Stimulated activated CD8-positive, alpha-beta memory T cell treated with anti-CD3 and anti-CD28 coated beads, Interleukin-4, amount 100 ng/mL, for 48 hours (primary cell): ENCODE measurements around the gene TBATA.

Experiments used
- DNase-seq: peaks from one replicate; pipeline ENCODE4 v3.0.0-alpha.2; 2020

TBATA gene, protein sequence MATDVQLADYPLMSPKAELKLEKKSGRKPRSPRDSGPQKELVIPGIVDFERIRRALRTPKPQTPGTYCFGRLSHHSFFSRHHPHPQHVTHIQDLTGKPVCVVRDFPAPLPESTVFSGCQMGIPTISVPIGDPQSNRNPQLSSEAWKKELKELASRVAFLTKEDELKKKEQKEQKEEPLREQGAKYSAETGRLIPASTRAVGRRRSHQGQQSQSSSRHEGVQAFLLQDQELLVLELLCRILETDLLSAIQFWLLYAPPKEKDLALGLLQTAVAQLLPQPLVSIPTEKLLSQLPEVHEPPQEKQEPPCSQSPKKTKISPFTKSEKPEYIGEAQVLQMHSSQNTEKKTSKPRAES

DNA sequence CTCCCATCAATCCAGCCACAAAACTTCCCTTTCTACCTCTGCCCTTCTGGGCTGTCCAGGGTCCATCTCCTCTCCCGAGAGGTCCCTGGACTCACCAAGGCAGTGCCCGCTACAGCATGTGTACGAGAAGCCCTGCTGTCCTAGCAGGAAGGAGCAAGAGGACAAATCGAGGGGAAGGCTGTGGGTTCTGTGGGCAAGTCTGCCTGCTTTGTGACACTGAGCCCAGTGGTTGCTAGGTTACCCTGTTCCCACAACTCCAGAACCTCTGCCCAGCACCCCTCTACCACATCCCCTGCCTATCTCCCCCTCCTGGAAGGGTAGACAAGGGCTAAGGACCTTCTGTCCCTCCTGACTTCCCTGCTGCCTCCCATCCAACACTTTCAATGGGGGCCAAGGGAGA is at the start of gene TBATA:
Gene TBATA, minus strand, starts transcription at position 188 of the 400 bp plus-strand sequence. CDS start 1,998 bp downstream, outside the sequence.
- DNase-seq = no peak

DNA sequence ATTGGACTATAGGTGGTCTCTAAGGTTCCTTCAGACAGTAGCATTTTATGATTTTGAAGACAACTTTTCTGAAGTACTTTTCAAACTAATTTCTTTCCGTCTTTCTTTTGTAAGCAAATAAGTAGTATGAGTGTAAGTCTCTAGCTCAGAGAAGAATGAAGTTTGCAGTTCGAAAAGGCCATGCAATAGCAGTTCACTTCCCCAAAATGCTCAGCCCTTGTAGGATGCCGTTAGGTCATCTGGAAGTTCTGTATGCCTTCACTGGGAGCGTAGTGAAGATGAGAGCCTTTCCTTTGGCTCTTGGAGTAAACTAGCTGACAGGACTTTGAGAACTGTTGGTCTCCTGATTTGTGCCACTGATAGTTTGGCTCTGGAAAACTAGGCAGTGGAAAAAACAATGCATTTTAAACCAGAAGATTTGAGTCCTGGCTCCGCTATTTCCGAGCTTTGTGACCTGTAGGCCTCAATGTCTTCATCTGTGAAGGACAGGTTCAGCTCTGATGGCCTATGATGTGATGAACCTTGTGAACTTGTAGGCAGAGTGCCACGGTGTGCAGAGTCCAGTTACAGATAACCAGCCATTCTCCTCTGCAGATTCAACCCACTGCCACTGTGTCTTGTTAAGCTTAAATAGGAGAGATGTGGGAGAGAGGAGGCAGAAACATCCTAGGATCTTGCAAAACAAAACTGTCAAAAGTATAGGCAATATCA is 49.4 kb upstream of the TBATA start:
- DNase-seq = no peak

DNA sequence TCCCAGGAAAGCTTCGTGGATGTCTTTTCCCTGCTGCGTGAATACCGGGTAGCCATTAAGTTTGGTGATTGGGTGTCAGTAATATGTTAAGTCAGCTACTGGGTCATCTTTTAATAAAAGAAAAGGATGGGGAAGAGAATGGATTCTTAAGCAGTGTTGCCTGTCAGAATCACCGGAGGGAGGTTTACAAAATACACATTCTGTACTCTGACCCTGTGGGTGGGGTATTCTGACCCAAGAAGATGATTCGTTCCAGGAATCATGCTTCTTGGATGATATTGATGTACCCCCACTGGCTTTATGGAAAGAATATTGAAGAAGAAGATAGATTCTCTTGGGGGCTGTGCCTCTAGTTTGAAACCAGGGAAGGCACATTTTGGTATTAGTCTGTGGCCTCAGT is 48.8 kb upstream of the TBATA start:
- DNase-seq = no peak

DNA sequence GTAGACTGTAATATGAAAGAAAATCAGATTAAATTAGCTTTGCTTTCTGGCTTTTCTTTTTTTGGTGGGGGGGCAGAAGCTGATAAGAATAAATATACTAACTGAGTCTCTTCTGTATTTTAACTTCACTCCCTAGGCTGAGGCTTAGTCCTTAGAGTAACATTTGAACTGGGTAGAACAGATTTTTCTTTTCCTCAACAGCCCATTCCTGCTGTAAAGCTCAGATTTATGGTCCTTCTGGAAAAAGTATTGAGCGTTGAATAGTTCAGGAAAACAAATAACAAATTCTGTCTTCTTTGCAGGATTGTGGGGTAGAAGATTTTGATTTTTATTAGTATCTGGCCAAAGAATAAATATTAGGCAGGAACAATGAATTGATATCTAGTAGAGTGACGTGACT is 48.4 kb upstream of the TBATA start:
- no peak for DNase-seq

DNA sequence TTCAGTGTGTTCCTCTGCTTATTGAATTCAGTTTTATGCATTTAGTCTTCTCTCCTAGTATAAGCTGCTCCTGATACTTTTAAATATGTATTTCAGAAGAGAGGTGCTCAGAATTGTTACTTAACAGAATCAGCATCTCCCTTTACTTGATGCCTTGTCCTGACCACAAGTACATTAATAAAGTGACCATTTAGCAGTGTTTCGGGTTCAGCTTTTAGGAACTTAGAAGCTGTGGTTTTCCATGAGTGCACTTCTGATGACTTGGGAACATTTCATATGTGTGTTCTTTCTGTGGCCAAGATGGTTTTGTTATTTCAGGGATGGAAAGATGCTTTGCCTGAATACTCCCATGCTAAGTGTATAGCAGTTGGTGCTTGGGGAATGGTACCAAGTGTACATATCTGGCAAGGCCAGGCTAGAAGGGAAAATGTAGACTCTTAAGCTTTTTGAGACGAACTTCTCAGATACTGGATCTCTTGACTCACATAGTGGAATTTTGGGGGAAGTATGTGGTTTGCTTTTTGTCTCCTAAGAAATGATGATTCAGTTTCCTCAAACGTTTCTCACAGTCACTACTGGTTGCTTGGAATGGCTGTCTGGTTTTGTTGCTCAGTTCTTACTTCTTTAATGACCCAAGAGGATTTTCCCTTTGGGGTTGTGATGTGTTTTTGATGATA is 47.8 kb upstream of the TBATA start:
- no peak for DNase-seq

DNA sequence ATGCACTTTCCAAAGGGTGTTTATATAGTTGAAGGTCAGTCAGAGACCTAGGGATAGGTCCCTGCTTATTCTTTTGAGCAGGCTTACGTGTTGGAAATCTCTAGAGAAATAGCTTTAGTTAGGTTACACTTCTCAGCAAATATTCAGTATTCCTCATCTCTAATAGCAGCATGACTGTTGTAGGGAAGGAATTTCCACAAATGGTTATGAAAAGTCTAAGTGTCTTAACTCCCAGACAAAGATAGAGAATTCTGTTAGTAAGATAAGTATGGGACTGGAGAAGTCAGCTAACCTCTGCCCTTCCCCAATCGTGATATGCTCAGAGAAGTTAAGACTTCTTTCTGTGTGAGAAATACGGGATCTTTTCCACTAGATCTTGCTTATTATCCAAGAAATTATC is 47.0 kb upstream of the TBATA start:
- no peak for DNase-seq

DNA sequence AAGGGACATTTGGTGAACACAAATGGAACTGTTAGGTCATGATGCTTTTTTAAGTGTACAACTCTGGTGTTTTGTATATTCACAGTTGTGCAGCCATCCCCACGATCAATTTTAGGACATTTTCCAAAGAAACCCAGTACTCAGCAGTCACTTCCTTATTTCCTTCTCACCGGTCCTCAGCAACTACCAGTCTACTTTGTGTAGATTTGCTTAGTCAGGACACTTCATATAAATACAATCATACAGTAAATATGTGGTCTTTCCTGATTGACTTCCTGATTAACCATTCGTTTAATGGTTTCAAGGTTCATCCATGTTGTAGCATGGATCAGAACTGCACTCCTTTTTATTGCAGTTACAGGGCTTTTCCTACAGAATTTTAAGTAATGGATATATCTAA is 45.0 kb upstream of the TBATA start:
- DNase-seq = no peak

DNA sequence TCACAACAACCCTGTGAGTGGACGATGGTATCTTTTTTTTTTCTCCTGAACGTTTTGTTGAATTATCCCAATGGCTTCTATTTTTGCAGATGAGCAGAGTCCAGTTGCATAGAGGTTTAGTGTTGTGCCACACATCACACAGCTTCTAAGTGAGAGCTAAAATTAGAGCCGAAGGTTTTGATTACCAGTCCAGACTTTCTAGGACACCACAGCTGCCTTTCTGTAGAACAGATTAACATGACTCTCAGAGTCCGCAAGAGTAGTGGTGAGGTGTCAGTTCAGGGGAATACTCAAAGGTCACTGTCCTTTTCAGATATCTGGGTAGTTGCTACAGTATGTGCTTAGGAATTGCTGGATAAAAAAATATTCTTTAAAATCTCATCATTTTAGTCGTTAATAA is 44.4 kb upstream of the TBATA start:
- DNase-seq = no peak

DNA sequence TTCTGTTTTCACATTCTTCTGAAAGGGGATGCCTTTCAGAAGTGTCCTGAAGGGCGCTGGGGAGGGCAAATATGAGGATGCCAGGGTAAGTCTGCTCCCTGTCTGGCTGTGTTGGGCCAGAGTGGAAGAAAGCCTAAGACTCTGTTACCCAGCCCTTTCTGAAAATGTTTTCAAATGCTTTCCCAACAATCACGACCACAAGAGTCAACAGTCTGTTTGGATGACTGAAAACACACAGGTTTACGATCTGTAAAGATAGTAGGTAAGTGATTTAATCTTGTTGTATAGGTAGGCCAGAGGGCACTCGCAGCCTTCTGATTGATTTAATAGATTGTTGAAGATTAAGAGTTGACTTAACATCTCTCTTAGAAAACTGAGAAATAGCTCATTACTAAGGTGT is 43.7 kb upstream of the TBATA start:
- DNase-seq = no peak

DNA sequence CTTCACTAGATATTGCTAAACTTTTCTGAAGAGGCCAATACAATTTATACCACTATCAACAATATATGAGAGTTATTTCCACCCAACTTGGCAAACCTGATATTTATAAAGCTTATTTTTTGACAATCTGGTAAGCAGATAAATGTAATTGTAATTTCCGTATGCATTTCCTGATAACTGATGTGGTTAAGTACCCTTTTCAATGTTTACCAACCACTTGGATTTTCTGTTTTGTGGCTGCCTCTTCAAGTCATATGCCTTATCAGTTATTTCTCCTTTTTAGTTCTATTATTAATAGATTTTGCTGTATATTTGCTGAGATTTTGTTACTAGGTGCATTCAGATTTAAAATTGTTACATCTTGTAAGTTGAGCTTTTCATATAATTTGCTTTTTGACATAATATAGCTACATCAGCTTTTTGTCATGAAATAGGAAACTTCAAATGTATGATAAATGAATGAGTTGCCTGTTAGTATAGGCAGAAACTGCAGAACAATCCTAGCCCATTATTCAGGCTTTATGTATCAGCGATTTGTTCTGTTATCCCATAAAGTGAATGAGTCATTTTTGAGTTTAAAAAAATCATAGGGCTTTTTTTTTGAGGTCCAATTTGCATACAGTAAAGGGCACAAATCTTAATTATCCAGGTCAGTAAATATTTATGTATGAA is 42.0 kb upstream of the TBATA start:
- DNase-seq = no peak

DNA sequence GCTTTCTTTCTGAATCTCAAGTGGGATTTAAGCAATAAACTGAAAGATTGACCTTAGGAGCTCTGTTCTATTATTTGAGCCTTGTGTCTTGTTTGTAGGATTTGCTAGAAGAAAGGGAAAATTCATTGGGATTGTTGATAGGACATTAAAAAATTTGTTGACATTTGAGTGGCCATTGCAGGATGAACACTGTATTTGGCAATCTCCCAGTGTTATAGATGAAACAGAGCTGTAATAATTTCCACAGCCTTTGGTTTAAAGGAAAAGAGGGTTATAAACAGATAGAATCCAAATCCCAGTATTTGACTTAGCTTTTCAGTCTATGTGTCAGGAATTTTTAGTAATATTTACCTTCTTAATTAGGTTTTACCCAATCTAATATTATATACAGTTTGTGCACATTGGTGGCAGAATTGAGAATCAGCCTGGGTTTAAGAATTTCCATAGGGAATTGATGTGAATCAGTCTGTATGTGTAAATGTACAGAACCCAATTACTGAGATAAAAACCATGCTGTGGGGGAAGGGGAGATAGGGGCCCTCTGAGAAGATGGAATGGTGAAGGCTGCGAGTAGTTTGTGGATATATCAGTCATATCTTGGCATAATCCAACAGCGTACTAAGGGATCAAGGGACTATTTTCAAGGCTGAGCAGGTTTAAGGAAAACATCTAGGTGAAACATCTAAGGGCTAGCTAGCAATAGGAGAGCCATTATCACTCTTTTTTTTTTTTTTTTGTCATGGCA is 37.1 kb upstream of the TBATA start:
- no peak for DNase-seq

DNA sequence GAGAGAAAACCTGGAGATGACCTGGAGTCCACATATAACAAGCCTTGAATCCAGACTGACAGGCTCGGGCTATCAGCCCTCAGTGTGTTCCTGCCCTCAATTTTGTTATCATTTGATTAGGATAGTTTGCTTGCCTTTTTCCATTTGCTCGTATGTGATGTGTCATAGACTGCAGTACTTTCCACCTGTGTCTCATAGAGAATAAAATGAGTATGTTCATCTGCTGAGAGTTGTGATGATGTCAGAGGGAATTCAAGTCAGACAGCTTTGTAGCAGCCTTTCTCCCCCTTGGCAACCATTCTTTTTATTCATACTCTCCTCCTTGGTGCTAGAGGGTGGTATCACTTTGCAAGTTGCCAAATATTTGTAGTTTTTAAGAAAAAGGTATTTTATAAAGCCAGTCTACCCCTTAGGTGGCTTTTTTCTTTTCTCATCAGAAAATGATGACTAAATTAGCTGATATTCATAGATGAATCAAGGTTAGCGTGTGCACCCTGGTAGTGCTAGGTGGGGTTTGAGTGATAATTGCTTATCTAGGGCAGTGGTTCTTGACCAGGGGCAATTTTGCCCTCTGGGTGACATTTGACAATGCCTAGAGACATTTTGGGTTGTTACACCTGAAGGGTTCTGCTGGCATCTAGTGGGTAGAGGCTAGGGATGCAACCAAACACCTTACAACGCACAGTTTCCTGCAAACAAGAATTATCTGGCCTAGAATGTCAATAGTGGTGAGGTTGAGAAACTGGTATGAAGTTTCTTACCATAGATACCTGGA is 36.0 kb upstream of the TBATA start:
- DNase-seq = no peak

DNA sequence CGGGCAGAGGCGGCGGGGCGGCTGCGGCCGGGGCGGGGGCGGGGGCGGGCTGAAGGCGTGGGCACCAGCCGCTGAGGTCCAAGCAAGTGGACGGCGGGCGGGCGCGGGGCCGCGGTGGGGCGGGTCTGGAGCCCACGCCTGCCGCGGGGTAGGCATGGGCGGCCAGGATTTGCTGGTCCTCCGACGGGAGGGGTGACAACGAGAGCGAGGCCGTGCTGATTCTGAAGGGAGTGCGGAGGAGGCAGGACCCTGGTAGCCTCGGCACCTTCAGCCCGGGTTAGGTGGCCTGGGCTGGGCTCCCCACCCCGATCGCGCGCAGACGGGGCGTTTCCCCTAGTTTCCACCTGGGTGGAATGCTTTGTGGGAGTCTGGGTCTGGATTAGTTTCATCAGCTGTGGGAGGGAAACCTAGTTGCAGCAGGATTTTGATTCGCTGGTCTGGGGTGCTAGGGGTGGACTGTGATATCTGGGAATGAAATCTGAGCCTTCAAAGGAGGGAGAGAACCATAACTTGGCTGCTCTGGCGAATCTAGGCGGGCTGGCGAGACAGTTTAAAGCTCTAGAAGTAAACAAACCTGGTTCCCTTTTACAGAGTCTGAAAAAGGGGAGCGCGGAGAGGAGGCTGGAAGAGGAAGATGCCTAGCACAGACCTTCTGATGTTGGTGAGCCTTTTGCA is 31.2 kb upstream of the TBATA start:
- DNase-seq = peak; percentile 69

DNA sequence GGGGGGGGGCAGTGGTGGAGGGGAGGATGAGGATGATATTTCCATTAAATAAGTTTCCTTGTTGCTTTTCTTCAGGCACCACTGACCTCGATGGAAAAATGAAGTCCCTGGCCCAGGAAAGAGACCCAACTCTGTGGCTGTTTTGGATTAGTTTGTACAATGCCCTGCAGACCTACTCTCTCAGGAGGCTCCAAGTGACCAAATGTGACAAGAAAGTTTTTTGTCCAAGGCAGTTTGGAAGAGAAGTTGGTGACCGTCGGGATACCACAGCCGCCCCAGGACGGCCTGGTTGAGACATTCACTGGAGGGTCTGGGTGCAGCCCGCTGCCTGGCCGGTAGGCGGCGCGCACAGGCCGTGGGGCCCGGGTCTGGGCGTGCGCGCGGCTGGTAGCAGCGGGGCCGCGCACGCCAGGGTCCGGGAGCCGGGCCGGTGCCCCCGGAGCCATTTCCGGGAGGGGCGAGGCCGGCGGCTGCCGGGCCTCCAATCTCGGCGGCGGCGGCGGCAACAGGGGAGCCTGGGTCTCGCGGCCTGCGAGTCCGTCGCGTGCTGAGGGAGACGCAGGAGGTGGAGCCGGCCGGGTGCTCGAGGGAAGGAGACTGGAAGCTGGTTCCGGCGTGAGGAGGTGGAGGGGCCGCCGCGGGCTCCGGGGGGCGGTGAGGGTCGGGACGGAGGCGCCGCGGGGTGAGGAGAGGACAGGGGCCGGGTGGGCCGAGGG is 30.5 kb upstream of the TBATA start, which contains the start of gene SGPL1:
Gene SGPL1, plus strand, starts transcription at position 445 of the 716 bp plus-strand sequence. CDS start 906 bp downstream, outside the sequence.
- DNase-seq = peak; percentile 92

DNA sequence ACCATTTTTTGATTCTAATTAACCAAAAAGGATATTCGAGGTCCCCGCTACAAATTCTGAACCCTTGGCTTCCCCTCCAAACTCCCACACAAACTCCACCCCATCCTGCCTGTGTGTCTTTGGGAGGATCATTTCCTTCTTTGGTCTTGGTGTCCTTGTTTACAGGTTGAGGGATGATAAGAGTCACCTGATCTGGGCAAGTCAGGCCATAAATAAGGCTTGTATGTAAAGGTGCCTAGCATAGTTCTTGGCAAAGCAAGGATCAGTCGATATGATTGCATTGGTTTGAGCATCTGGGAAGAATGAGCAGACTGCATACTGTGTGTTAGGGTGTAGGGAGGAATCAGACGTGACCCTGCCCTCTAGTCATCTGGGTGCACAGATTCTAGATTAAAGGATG is 28.9 kb upstream of the TBATA start:
- DNase-seq = no peak

DNA sequence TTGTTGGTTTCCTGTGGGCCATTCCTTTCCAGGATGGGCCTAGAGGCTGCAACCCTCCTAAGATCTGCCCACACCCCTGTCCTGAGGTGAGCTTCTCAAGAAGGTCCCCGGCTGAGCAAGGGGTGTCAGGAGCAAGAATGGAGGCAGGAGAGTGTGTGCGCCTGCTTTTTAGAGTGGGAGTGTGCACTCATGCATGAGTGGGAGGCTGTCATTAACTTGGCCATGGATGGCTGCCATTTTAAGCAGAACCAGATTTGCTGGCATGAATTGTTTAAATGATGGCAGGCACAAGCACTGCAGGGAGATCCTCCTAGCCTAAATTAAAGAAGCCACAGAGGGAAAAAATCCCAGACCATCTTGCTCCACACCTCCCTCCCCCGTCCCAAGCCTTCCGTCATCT is 27.6 kb upstream of the TBATA start:
- no peak for DNase-seq

DNA sequence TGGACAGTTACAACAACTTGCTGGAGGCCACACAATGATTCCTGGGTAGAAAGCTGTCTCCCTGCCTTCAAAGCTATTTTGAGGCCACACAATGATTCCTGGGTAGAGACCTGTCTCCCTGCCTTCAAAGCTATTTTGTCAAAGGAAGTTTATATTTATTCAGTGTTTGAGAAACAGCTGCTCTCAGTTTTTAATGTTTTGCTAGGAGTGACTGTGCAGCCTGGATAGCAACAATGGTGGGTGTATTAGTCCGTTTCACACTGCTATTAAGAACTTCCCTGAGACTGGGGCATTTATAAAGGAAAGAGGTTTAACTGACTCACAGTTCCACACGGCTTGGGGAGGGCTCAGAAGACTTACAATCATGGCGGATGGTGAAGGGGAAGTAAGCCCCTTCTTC is 26.7 kb upstream of the TBATA start:
- DNase-seq = no peak

DNA sequence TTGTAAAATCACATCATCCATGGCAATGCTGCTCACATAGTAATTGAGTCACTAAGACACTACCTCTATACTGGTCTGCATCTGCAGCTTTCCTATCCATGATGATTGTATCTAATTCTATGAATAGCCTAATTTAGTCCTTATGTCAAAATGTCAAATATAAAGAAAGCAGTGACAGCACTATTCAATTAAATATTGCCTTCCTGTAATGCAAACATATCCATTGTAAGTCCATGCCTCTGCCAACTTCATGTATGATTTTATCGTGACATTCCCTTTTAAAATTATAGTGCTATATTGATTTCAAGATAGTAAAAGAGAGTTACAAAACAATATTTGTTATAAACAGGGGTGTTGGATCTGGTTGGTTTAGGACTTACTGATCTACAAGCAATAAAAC is 25.8 kb upstream of the TBATA start:
- no peak for DNase-seq

DNA sequence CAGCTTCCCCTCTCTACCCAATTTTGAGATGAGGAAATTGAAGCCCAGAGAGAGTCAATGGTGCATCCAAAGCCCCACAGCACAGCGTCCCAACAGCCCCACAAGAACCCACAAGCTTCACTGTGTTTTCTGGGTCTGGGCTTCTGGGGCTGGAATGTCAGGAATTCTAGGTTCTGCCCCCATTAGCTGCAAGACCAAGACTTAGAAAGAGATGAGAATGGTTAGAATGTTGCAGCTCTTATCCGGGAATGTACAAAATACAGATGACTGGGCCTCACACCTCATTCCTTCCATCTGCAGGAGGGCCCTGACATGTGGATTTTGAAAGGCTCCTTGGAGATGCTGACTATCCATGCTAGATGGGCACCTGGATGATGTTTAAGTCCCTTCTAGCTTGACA is 24.5 kb upstream of the TBATA start:
- no peak for DNase-seq

DNA sequence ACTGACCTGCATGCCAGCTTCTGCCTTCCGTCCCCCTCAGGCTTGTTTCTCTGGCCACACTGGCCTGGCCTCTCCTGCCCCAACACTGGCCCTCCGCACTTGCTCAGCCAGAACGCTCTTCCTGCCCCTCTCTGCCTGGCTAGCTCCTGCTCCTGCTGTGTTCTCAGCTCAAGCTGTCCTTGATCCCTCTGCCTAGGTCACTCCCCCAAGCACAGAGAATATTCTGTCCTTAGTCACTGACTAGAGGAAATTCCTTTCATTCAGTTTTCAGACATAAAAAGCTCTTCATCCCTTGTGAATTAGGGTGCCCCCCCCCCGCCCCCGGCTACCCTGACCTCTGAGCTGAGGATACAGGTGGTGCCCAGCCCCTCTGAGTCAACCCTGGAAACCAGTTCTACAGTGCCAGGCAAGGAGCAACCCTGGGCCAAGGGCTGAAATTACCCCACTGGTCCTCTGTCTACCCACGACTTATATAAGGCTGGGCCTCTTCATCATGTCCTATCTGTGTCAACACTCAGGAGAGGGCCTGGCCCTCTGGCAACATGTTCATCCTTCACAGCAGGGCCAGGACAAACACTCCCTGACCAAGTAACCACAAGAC is 23.9 kb upstream of the TBATA start:
- DNase-seq = no peak
